HUES64 (cell line): ENCODE measurements around the gene FILIP1.

Source experiments
- H3K27ac ChIP-seq: 2 replicates; pipeline ENCODE4 v1.7.0; 2013; ENCODE audit warnings: low read depth, low read length, inconsistent platforms
- H3K27me3 ChIP-seq: 2 replicates; pipeline ENCODE4 v1.6.1; 2013; ENCODE audit warnings: mild to moderate bottlenecking, low read length; ENCODE audit not compliant: insufficient read depth
- H3K36me3 ChIP-seq: 2 replicates; pipeline ENCODE4 v1.6.1; 2013; ENCODE audit warnings: mild to moderate bottlenecking, low read length; ENCODE audit not compliant: insufficient read depth
- H3K4me1 ChIP-seq: 2 replicates; pipeline ENCODE4 v1.6.1; 2013; ENCODE audit warnings: mild to moderate bottlenecking, low read length, moderate library complexity; ENCODE audit not compliant: insufficient read depth
- H3K4me3 ChIP-seq: 2 replicates; pipeline ENCODE4 v1.5.1; 2013; ENCODE audit warnings: mild to moderate bottlenecking, low read length, moderate library complexity
- H3K9ac ChIP-seq: 2 replicates; pipeline ENCODE4 v1.6.1; 2013; ENCODE audit warnings: mild to moderate bottlenecking, low read depth, low read length
- H3K9me3 ChIP-seq: 2 replicates; pipeline ENCODE4 v1.6.1; 2013; ENCODE audit warnings: low read depth, low read length; ENCODE audit not compliant: insufficient read depth
- WGBS: fragments of 150-250, 120-280 bp; methylation state at CpG from one replicate; pipeline ENCODE4 v1.1.7; 2013; ENCODE audit warnings: missing lambda C conversion rate; 5-methylcytosine and 5-hydroxymethylcytosine counted together

Gene FILIP1

DNA sequence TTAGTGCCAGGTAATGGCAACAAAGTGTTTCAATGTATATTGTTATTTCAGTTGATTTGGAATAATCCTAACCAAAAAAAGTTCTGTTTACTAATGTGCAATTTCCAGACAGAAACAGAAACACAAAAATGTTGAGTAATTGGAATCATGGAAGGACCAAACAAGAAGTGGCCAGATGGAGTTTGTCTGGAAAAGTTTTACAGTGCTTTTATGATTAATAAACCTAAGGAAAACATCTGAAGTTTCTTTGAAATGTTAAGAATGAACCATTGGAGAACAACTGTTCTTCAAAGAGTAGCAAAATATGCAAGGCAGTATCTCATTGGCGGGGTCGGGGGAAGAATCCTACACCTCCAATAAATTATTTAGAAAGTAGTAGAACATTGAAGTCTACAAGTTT, 19.0 kb upstream of the FILIP1 start:
- no peaks in the 10 kb centered on the region for H3K36me3 ChIP-seq
- no peak overlapping the region for H3K9ac ChIP-seq
- H3K27me3 ChIP-seq: no peaks in the 10 kb centered on the region
- no peak overlapping the region for H3K27ac ChIP-seq
- no peaks in the 10 kb centered on the region for H3K4me1 ChIP-seq
- no peaks in the 10 kb centered on the region for H3K9me3 ChIP-seq
- whole genome bisulfite sequencing: no CpG with 5 or more reads among the region's 2 CpGs
- no peak overlapping the region for H3K4me3 ChIP-seq

- Histone ChIP-seq H3K9me3 (no peaks in the 10 kb centered on the region), H3K4me1 (peaks cover 4% of the 10 kb centered on the region; the same call in 1 of the 2 replicates), H3K27ac (no peak overlapping the region), H3K27me3 (no peaks in the 10 kb centered on the region), H3K36me3 (no peaks in the 10 kb centered on the region), H3K9ac (no peak overlapping the region), H3K4me3 (no peak overlapping the region)
- WGBS: 48% methylated on average over 2 of the region's 2 CpGs
These were observed 11.8 kb upstream of the FILIP1 start for GRCh38 chr6:75505424-75505823.

DNA sequence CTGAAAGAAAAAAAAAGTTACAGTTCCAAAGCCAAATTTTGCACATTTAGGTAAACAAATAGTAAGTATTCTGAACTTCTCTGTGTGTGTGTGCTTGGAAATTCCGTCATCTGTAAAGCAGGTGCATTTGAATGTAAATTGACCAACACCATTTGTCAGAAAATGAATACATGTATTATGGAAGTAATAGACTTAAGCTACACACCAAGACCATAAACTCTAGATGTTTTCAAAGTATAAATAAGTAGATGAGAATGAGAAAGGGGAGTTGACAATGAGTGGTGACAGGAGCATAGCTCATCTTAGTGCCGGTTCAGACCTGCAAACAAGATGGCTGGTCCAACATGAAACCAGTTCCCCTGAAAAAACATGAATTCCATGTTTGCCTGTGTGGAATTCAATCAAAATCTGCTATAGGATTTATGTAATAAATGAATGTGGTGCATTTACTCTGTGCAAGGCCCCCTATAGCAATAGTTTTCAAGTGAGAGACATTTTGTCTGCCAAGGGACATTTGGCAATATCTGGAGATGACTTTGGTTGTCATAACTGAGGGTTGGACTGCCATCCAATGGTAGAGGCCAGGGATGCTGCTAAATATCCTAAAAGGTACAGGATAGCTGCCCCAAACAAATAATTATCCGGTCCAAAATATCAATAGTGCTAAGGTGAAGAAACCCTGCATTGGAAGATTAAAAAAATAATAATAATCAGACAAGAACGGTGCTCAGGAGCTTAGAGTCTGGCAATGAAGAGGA, 11.0 kb upstream of the FILIP1 start:
- no peaks in the 10 kb centered on the region for H3K36me3 ChIP-seq
- no peak overlapping the region for H3K4me3 ChIP-seq
- no peaks in the 10 kb centered on the region for H3K27me3 ChIP-seq
- H3K4me1 ChIP-seq: peaks cover 4% of the 10 kb centered on the region; the same call in 1 of the 2 replicates
- no peak overlapping the region for H3K27ac ChIP-seq
- no peak overlapping the region for H3K9ac ChIP-seq
- 92% methylated on average over 4 of the region's 4 CpGs for WGBS
- H3K9me3 ChIP-seq: no peaks in the 10 kb centered on the region

- Histone ChIP-seq H3K9me3 (no peaks in the 10 kb centered on the region), H3K4me3 (no peak overlapping the region), H3K27ac (no peak overlapping the region), H3K36me3 (no peaks in the 10 kb centered on the region), H3K9ac (no peak overlapping the region), H3K27me3 (no peaks in the 10 kb centered on the region), H3K4me1 (peaks cover 4% of the 10 kb centered on the region; the same call in 1 of the 2 replicates)
- 86% methylated on average over 2 of the region's 2 CpGs for WGBS
These were observed 9.7 kb upstream of the FILIP1 start for GRCh38 chr6:75503291-75503690.

GRCh38 chr6:75502884-75503283, 9.3 kb upstream of the FILIP1 start:
- WGBS: 91% methylated on average over 1 of the region's 3 CpGs
- Histone ChIP-seq H3K27ac (no peak overlapping the region), H3K9me3 (no peaks in the 10 kb centered on the region), H3K9ac (no peak overlapping the region), H3K4me1 (peaks cover 4% of the 10 kb centered on the region; the same call in 1 of the 2 replicates), H3K27me3 (no peaks in the 10 kb centered on the region), H3K4me3 (no peak overlapping the region), H3K36me3 (no peaks in the 10 kb centered on the region)

GRCh38 chr6:75501756-75502155, 8.2 kb upstream of the FILIP1 start:
- peaks cover 4% of the 10 kb centered on the region; the same call in 1 of the 2 replicates for H3K4me1 ChIP-seq
- H3K9me3 ChIP-seq: no peaks in the 10 kb centered on the region
- WGBS: 87% methylated on average over 4 of the region's 4 CpGs
- H3K36me3 ChIP-seq: no peaks in the 10 kb centered on the region
- H3K9ac ChIP-seq: no peak overlapping the region
- no peak overlapping the region for H3K27ac ChIP-seq
- H3K27me3 ChIP-seq: no peaks in the 10 kb centered on the region
- H3K4me3 ChIP-seq: no peak overlapping the region

GRCh38 chr6:75499640-75500039, 6.0 kb upstream of the FILIP1 start:
- H3K9ac ChIP-seq: no peak overlapping the region
- no peaks in the 10 kb centered on the region for H3K27me3 ChIP-seq
- H3K4me3 ChIP-seq: no peak overlapping the region
- H3K36me3 ChIP-seq: no peaks in the 10 kb centered on the region
- no peaks in the 10 kb centered on the region for H3K4me1 ChIP-seq
- WGBS: 92% methylated on average over 4 of the region's 4 CpGs
- no peak overlapping the region for H3K27ac ChIP-seq
- no peaks in the 10 kb centered on the region for H3K9me3 ChIP-seq

- H3K27ac ChIP-seq: no peak overlapping the region
- H3K9ac ChIP-seq: no peak overlapping the region
- 100% methylated on average over 1 of the region's 1 CpG for WGBS
- no peak overlapping the region for H3K4me3 ChIP-seq
- no peaks in the 10 kb centered on the region for H3K36me3 ChIP-seq
- H3K9me3 ChIP-seq: no peaks in the 10 kb centered on the region
- no peaks in the 10 kb centered on the region for H3K4me1 ChIP-seq
- H3K27me3 ChIP-seq: no peaks in the 10 kb centered on the region
These were observed 5.3 kb upstream of the FILIP1 start for GRCh38 chr6:75498862-75499261.

DNA sequence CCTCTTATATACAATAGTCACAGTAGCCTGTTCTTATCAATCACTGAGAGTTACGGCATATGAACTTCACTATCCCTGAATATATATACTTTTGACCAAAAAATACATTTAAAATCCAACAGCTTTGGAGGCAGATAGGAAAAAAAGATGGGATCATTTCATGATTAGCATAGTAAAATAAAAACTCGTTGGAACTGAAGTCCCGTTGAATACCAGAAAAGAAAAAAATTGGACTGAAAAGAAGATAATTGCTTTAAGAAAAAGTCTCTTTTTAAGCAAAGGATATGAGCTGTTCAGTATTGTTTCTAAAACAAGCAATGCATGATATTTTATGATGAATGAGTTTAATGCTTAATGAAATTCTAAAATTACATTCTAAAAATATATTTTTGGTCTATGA, 4.4 kb upstream of the FILIP1 start:
- 92% methylated on average over 3 of the region's 3 CpGs for WGBS
- no peaks in the 10 kb centered on the region for H3K27me3 ChIP-seq
- no peak overlapping the region for H3K4me3 ChIP-seq
- H3K4me1 ChIP-seq: 0 out of 2 replicates have a peak, but pooled peaks cover 4% of the 10 kb centered on the region
- no peaks in the 10 kb centered on the region for H3K9me3 ChIP-seq
- no peak overlapping the region for H3K27ac ChIP-seq
- no peak overlapping the region for H3K9ac ChIP-seq
- no peaks in the 10 kb centered on the region for H3K36me3 ChIP-seq

- no CpG with 5 or more reads among the region's 1 CpG for WGBS
- Histone ChIP-seq H3K36me3 (no peaks in the 10 kb centered on the region), H3K9ac (no peak overlapping the region)
These were observed 1.4 kb upstream of the FILIP1 start for GRCh38 chr6:75495011-75495410.

GRCh38 chr6:75494290-75494689, 690 bp upstream of the FILIP1 start:
- H3K27ac ChIP-seq: no peak overlapping the region
- 0 out of 2 replicates have a peak, but pooled peaks cover 4% of the 10 kb centered on the region for H3K4me1 ChIP-seq
- no peaks in the 10 kb centered on the region for H3K36me3 ChIP-seq
- H3K4me3 ChIP-seq: no peak overlapping the region
- no peaks in the 10 kb centered on the region for H3K9me3 ChIP-seq
- WGBS: 92% methylated on average over 2 of the region's 4 CpGs
- no peaks in the 10 kb centered on the region for H3K27me3 ChIP-seq
- H3K9ac ChIP-seq: no peak overlapping the region

More at GRCh38 chr6:75495011-75495410, 1.4 kb upstream of the FILIP1 start:
- Histone ChIP-seq H3K9me3 (no peaks in the 10 kb centered on the region), H3K27me3 (no peaks in the 10 kb centered on the region), H3K4me1 (0 out of 2 replicates have a peak, but pooled peaks cover 4% of the 10 kb centered on the region), H3K27ac (no peak overlapping the region), H3K4me3 (no peak overlapping the region)
